Mesothelial cell of epicardium (in vitro differentiated cells): ENCODE measurements around the gene KCNH2. TPM values are rescaled to one million over a fixed set of nuclear protein-coding genes. Genes with fewer than 3 reads are reported as not detected.

Source experiments
- DNase-seq, 2 experiments: peaks; one replicate each; pipeline ENCODE4 v3.0.0; 2021; ENCODE audit warnings: low spot score in 2 of 2; ENCODE audit not compliant: unreplicated experiment in 2 of 2
- H3K27ac Mint-ChIP-seq: 2 replicates; pipeline ENCODE4 v1.8.0; 2021; ENCODE audit warnings: mixed read lengths
- H3K27me3 Mint-ChIP-seq: 2 replicates; pipeline ENCODE4 v1.8.0; 2021; ENCODE audit warnings: low read depth, mixed read lengths
- H3K36me3 Mint-ChIP-seq: 2 replicates; pipeline ENCODE4 v1.8.0; 2021; ENCODE audit warnings: mixed read lengths
- H3K4me1 Mint-ChIP-seq: 2 replicates; pipeline ENCODE4 v1.8.0; 2021; ENCODE audit warnings: mixed read lengths
- H3K4me3 Mint-ChIP-seq: 2 replicates; pipeline ENCODE4 v1.8.0; 2021; ENCODE audit warnings: mild to moderate bottlenecking, moderate library complexity, mixed read lengths
- H3K9me3 Mint-ChIP-seq: 2 replicates; pipeline ENCODE4 v1.8.0; 2021; ENCODE audit warnings: mixed read lengths
- total RNA-seq: library from RNA; stranded (reverse); gene quantifications from 3 replicates; pipeline ENCODE4 v1.2.1, GENCODE V29; 2021
- TF ChIP-seq, protein P1 (sequence below): fragments of 200-600 bp; sonication (generic); IDR thresholded peaks from one replicate; pipeline ENCODE4 v1.5.0; 2021; ENCODE audit warnings: antibody characterized with exemption; ENCODE audit not compliant: unreplicated experiment

The KCNH2 gene
- total RNA-seq, 1 donor from 2014 or later = 11.2 TPM

GRCh38 chr7:150992833-150993302 is 14.7 kb upstream of the KCNH2 start:
- TF ChIP-seq, protein P1, sequence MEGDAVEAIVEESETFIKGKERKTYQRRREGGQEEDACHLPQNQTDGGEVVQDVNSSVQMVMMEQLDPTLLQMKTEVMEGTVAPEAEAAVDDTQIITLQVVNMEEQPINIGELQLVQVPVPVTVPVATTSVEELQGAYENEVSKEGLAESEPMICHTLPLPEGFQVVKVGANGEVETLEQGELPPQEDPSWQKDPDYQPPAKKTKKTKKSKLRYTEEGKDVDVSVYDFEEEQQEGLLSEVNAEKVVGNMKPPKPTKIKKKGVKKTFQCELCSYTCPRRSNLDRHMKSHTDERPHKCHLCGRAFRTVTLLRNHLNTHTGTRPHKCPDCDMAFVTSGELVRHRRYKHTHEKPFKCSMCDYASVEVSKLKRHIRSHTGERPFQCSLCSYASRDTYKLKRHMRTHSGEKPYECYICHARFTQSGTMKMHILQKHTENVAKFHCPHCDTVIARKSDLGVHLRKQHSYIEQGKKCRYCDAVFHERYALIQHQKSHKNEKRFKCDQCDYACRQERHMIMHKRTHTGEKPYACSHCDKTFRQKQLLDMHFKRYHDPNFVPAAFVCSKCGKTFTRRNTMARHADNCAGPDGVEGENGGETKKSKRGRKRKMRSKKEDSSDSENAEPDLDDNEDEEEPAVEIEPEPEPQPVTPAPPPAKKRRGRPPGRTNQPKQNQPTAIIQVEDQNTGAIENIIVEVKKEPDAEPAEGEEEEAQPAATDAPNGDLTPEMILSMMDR = no peak
- peaks cover 24% of the 10 kb centered on the region for H3K4me1 Mint-ChIP-seq
- no peak overlapping the region for H3K4me3 Mint-ChIP-seq

DNA sequence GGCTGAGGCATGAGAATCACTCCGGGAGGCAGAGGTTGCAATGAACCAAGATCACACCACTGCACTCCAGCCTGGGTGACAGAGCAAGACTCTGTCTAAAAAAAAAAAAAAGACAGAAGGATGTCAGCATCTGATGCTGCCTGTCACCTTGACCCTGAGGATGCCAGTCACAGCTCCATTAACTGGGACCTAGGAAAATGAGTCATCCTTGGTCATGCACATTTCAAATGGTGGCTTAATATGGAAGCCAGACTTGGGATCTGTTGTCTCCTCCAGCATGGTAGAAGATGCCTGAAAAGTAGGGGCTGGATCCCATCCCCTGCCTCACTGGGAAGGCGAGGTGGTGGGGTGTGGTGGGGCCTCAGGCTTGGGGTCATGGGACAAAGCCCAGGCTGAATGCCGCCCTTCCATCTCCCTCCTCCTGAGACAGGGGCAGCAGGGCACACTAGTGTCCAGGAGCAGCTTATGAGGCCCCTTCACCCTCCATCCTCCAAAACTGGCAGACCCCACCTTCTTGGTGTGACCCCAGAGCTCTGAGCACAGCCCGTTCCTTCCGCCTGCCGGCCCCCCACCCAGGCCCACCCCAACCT is 14.0 kb upstream of the KCNH2 start:
- H3K4me3 Mint-ChIP-seq = no peak overlapping the region

More at GRCh38 chr7:150992833-150993302, 14.7 kb upstream of the KCNH2 start:
- Mint-ChIP-seq H3K27me3 (peaks cover 32% of the 10 kb centered on the region), H3K27ac (no peak overlapping the region), H3K9me3 (peaks cover 15% of the 10 kb centered on the region), H3K36me3 (no peaks in the 10 kb centered on the region)
- no peak for DNase-seq

DNA sequence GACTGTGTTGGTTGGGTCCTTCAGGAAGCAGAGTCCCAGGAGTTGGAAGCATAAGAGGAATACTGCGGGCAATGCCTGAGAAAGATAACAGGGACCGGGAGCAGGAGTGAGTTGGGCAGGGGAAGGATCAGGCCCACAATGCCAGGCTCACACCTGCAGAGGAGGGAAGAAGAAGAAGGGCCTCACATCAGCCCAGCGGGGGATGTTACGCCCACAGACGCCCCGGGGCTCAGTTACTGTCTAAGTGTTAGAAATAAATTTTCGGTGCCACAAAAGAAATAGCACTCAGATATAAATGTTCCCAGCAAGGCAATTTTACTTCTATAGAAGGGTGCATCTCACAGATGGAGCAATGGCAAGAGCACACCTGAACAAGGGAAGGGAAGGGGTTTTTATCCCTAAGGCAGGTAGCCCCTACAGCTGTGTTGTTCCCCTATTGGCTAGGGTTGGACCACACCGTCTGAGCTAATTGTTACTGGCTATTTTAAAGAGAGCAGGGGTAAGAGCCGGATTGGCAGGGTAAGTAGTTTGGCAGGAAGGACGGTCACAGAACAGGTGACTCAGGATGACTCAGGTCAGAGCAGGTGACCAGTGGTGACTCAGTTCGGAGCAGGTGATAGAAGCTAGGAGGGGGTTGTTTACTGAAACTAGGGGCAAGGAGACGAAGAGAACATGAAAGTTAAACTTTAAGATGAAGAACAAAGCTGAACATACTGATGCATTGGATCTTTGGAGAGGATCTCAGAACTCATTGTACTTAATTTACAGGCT is 12.5 kb upstream of the KCNH2 start, which contains the start of gene NOS3:
Gene NOS3, plus strand, starts transcription at position 602 of the 771 bp plus-strand sequence. CDS start 2,787 bp downstream, outside the sequence.
- Mint-ChIP-seq H3K4me1 (peaks cover 8% of the 10 kb centered on the region), H3K27ac (no peak within 1 kb of the TSS), H3K9me3 (peaks cover 15% of the 10 kb centered on the region), H3K36me3 (no peaks in the 10 kb centered on the region), H3K4me3 (no peak within 1 kb of the TSS), H3K27me3 (peaks cover 48% of the 10 kb centered on the region)
- DNase-seq = no peak
- TF ChIP-seq, protein P1 = no peak

More for the DNA sequence above, 14.0 kb upstream of the KCNH2 start:
- Mint-ChIP-seq H3K4me1 (peaks cover 17% of the 10 kb centered on the region), H3K36me3 (no peaks in the 10 kb centered on the region), H3K9me3 (peaks cover 15% of the 10 kb centered on the region), H3K27ac (no peak overlapping the region), H3K27me3 (peaks cover 37% of the 10 kb centered on the region)
- DNase-seq = no peak
- TF ChIP-seq, protein P1 = no peak

- no peak for DNase-seq
- TF ChIP-seq, protein P1 = no peak
- peaks cover 15% of the 10 kb centered on the region for H3K9me3 Mint-ChIP-seq
- H3K36me3 Mint-ChIP-seq = no peaks in the 10 kb centered on the region
- no peak overlapping the region for H3K4me3 Mint-ChIP-seq
- peaks cover 6% of the 10 kb centered on the region for H3K4me1 Mint-ChIP-seq
- no peak overlapping the region for H3K27ac Mint-ChIP-seq
- peaks cover 55% of the 10 kb centered on the region for H3K27me3 Mint-ChIP-seq
Observed at GRCh38 chr7:150989456-150989855, 11.3 kb upstream of the KCNH2 start.

GRCh38 chr7:150988230-150989226 is 10.4 kb upstream of the KCNH2 start:
- Mint-ChIP-seq H3K4me3 (peak overlapping the region; percentile 41), H3K9me3 (peaks cover 15% of the 10 kb centered on the region), H3K27me3 (peaks cover 64% of the 10 kb centered on the region)

More at GRCh38 chr7:150988230-150989226, 10.4 kb upstream of the KCNH2 start:
- DNase-seq = peak in 1 of 2 experiments; percentile 82
- no peaks in the 10 kb centered on the region for H3K36me3 Mint-ChIP-seq
- TF ChIP-seq, protein P1 = peak; percentile 71
- no peak overlapping the region for H3K27ac Mint-ChIP-seq
- peaks cover 6% of the 10 kb centered on the region for H3K4me1 Mint-ChIP-seq
